Lower leg skin (tissue), 4 donors: ENCODE data around the gene ASB9. TPM values are rescaled to one million over a fixed set of nuclear protein-coding genes. Genes with fewer than 3 reads are reported as not detected.

ENCODE experiments used
- DNase-seq, 2 donors: peaks; one replicate each; pipeline ENCODE4 v3.0.0-alpha.2; 2019; ENCODE audit warnings: low spot score in 2 of 2
- H3K4me3 ChIP-seq: fragments of 200-600 bp; sonication (generic); 2 replicates; pipeline ENCODE4 v1.5.1; 2017; ENCODE audit warnings: mild to moderate bottlenecking, low read depth; ENCODE audit not compliant: poor library complexity, severe bottlenecking
- CTCF ChIP-seq, 3 donors: fragments of 450-650 bp; IDR thresholded peaks; one replicate each; pipeline ENCODE4 v1.5.1; 2016; ENCODE audit warnings: antibody characterized with exemption in 3 of 3, mild to moderate bottlenecking in 3 of 3, moderate library complexity in 2 of 3
- POLR2A ChIP-seq, 2 donors: fragments of 450-650 bp; IDR thresholded peaks; one replicate each; pipeline ENCODE4 v1.6.1; 2016 to 2017; ENCODE audit warnings: antibody characterized with exemption in 2 of 2, mild to moderate bottlenecking in 1 of 2, moderate library complexity in 1 of 2
- WGBS, 2 donors: methylation state at CpG; one replicate each; pipeline ENCODE4 v1.1.5; 2018; 5-methylcytosine and 5-hydroxymethylcytosine counted together
- intact Hi-C: fragments of 100-400 bp; cut with DNase I; formaldehyde crosslinking; loops from one replicate; pipeline ENCODE4 v1.15.0; 2023; ENCODE audit warnings: low total_unique reads
- total RNA-seq, 4 donors: library from RNA; depleted of rRNA; stranded (reverse); fragments of >200 nt; gene quantifications; one replicate each; pipeline ENCODE4 v1.1.0, GENCODE V29; 2016

The ASB9 gene
- total RNA-seq, 4 donors from 2014 or later: 1.7 to 7.0 TPM; not detected in 2

DNA sequence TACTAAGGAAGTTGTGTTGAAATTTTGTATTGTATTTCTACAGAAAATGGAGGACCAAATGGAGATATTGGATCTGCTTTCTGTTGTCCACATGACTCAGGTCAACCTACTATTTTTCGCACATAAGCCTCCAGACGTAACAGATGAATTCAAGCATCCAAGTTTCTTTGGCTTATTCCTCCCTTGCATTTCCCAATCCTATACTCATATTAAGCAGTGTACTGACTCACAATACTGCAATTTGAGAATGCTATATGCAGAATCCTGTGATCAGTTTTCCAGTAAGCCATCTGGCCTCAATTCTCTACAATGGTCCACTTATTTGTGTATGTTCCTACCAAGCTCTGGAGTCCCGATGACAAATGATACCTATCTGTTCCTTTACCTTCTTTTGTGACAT is 75.7 kb downstream of the ASB9 start:
- intact Hi-C loops: no loop called here
- no peak overlapping the region for H3K4me3 ChIP-seq
- no peak for TF ChIP-seq POLR2A (IDR thresholded peaks at IDR 0.05)
- TF ChIP-seq CTCF (IDR thresholded peaks at IDR 0.05): no peak
- WGBS, 2 donors: 56 to 59% methylated on average over 3 of the region's 3 CpGs
- no peak for DNase-seq

Other genes starting within 250 kb of the ASB9 start
- 1 to 10 TPM in 2 of 4 donors, under 1 TPM in 1, not detected in 1; 0.55 to 1.8 (median 1.7) TPM for gene ASB11, start 45.6 kb upstream of the ASB9 start, total RNA-seq
- 10 to 100 TPM in 3 of 4 donors, 1 to 10 TPM in 1; 9.5 to 28.6 (median 14.1) TPM for gene PIGA, start 65.4 kb upstream of the ASB9 start, total RNA-seq
- 1 to 10 TPM in 2 of 4 donors, not detected in 2; 1.5 to 1.8 TPM for gene VEGFD, start 114.3 kb upstream of the ASB9 start, total RNA-seq
- 10 to 100 TPM in 3 of 4 donors, 1 to 10 TPM in 1; 6.3 to 18.0 (median 12.1) TPM for gene PIR, start 223.2 kb upstream of the ASB9 start, total RNA-seq
- 1 to 10 TPM in 3 of 4 donors, under 1 TPM in 1; 0.38 to 2.8 (median 1.9) TPM for gene BMX, start 230.7 kb upstream of the ASB9 start, total RNA-seq